WI38 (cell line): ENCODE data around the gene TSPYL2.

Experiments
- H3K4me3 ChIP-seq: 2 replicates; pipeline ENCODE4 v1.5.1; 2011; ENCODE audit warnings: low read depth, mild to moderate bottlenecking, control low read depth, low read length
- TF ChIP-seq, protein P1 (sequence below): IDR thresholded peaks from 2 replicates; pipeline ENCODE4 v1.5.1; 2012; ENCODE audit warnings: low read depth, mild to moderate bottlenecking, control low read depth, low read length

Gene TSPYL2

DNA sequence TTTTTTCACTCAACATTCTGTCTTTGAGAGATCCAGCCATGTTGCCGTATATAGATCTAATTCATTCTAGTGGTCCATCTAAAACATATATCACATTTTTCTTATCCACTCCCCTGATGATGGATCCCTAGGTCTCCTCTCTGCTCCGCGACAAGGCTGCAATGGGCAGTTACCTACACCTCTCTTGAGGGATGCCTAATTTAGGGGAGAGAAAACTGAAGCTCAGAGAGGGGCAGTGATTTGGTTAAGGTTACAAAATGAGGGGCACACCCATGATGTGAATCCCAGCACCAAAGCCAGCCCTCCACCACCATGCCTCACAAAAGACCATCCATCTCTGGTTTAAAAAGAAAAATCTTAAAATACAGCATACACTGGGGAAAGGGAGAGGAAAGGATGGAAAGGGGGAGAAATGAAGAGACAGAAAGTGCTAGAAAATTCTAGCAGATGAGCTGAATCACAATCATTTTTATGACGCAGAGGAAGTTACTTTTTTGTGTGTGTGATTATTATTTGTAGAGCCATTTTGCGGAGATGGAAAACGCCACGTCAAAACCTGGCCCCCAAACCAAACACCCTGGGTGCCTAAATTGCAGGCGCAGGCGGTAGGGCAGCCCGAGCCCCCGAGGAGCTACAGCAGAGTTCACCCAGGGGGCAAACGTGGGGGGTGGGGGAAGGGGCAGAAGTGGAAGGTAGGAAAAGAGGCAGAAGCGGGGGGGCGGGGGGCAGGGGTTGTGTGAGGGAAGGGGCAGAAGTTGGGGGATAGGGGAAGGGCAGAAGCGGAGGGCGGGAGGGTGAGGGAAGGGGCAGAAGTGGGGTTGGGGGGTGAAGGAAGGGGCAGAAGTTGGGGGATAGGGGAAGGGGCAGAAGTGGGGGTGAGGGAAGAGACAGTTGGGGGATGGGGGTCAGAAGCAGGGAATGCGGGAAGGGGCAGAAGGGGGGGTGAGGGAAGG is 1.3 kb upstream of the TSPYL2 start:
- TF ChIP-seq, protein P1, sequence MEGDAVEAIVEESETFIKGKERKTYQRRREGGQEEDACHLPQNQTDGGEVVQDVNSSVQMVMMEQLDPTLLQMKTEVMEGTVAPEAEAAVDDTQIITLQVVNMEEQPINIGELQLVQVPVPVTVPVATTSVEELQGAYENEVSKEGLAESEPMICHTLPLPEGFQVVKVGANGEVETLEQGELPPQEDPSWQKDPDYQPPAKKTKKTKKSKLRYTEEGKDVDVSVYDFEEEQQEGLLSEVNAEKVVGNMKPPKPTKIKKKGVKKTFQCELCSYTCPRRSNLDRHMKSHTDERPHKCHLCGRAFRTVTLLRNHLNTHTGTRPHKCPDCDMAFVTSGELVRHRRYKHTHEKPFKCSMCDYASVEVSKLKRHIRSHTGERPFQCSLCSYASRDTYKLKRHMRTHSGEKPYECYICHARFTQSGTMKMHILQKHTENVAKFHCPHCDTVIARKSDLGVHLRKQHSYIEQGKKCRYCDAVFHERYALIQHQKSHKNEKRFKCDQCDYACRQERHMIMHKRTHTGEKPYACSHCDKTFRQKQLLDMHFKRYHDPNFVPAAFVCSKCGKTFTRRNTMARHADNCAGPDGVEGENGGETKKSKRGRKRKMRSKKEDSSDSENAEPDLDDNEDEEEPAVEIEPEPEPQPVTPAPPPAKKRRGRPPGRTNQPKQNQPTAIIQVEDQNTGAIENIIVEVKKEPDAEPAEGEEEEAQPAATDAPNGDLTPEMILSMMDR: no peak
- H3K4me3 ChIP-seq: no peak overlapping the region

DNA sequence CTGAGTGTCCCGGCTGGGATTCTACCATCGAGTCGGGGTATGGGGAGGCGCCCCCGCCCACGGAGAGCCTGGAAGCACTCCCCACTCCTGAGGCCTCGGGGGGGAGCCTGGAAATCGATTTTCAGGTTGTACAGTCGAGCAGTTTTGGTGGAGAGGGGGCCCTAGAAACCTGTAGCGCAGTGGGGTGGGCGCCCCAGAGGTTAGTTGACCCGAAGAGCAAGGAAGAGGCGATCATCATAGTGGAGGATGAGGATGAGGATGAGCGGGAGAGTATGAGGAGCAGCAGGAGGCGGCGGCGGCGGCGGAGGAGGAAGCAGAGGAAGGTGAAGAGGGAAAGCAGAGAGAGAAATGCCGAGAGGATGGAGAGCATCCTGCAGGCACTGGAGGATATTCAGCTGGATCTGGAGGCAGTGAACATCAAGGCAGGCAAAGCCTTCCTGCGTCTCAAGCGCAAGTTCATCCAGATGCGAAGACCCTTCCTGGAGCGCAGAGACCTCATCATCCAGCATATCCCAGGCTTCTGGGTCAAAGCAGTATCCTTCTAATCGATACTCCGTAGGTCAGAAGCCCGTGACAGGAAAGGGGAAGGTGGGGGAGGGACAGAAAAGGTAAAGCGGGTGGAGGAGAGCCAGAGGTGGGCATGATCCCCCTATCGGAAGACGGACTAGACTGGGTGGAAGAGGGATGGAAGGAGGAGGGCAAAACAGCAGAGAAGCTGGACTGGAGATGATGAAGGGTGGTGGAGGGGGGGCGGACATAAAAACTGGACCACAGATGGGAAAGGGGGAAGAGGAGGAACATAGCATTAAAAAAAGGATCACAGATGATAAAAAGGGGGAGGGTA is 828 bp downstream of the TSPYL2 start:
- peak overlapping the region; percentile 72 for H3K4me3 ChIP-seq
- TF ChIP-seq, protein P1: no peak

DNA sequence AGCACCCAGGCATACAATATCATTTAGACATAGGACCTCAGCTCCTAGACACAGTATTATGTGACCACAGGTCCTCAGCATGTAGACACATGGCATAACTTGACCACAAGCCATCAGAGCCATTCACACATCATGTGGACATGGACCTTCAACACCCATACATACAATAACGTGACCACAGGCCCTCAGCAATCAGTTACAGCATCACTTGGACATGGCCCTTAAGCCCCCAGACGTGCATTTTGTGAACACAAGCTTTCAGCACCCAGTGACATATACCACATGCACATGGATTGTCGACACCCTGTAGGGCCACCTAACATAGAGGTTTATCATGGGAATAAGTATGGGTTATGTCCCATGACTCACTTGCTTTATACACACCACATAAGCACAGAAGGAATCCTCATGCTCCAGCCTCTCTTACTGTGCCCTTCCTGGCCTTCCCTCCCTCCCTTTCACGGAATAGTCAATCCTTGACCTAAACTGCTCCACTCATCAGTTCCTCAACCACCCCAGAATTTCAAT is 1.9 kb downstream of the TSPYL2 start:
- TF ChIP-seq, protein P1: no peak
- peak overlapping the region; percentile 72 for H3K4me3 ChIP-seq

DNA sequence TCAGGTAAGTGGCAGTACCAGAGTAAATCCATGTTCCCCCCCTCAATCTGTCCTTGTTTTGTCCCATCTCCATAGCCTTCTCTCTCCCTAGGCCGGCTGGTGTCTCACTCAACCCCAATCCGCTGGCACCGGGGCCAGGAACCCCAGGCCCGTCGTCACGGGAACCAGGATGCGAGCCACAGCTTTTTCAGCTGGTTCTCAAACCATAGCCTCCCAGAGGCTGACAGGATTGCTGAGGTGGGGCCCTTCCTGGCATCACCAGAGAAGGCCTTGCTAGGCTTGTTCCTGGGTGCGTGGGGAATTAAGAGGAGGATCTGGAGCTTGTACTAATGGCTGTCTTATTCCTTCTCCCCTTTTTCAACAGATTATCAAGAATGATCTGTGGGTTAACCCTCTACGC is 2.7 kb downstream of the TSPYL2 start:
- TF ChIP-seq, protein P1: no peak
- H3K4me3 ChIP-seq: no peak overlapping the region

- TF ChIP-seq, protein P1: no peak
Observed at GRCh38 chrX:53085661-53086229, 3.6 kb downstream of the TSPYL2 start.

DNA sequence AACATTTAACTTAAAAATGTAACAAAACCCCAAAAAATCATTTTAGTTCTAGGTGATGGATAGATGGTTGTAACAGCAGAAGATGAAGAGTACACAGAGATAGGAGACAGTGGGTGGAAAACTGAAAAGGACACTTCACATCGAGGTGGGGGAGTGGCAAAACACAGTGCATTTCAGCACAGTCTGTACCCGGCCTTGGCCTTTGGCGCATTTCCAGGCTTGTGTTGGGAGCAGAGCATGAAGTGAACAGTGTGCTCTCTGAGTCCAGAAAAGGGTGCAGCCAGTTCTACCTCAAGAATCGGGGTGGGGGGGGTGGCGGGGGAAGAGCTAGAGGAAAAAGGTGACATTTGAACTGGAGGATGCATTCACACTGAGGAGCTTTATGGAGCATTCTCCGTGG is 4.3 kb downstream of the TSPYL2 start:
- no peak overlapping the region for H3K4me3 ChIP-seq
- TF ChIP-seq, protein P1: no peak

More at GRCh38 chrX:53085661-53086229, 3.6 kb downstream of the TSPYL2 start:
- no peak overlapping the region for H3K4me3 ChIP-seq
